Measurements from ENCODE around the gene ZC3H10. TPM values are rescaled to one million over a fixed set of nuclear protein-coding genes. Genes with fewer than 3 reads are reported as not detected.
A peak's percentile ranks its signal among the peaks of the same experiment; 100 is the strongest.
"Not testable (repeated sequence)": the region's sequence is repeated elsewhere in the genome, so short reads cannot be mapped to it uniquely, and the experiment has no call there.

The ZC3H10 gene
- polyA plus RNA-seq, 3 donors = 1.6 to 2.4 (median 1.9) TPM

DNA sequence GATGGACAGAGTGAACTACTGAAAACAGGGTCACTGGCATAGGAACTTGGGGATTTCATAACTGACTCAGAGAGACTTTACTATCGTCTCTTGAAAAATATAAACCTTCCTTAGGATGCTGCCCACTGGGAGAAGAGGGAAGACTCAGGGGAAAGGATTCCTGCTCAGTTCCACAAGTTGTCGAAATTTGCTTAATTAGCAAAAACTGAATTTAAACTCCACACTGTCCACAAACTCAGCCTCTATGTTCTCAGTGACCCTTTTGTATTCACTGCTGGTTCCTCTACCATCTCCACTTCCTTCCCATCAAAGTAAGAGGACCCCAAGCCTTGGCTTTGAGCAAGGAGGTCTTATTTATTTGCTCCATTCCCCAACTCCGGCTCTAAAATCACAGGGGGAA is 27.2 kb downstream of the ZC3H10 start:
- WGBS, 3 donors = 67 to 92% (median 81%) methylated on average over 3 of the region's 3 CpGs
- no peak overlapping the region for H3K27ac ChIP-seq (ENCODE audit: low read depth, low read length)

DNA sequence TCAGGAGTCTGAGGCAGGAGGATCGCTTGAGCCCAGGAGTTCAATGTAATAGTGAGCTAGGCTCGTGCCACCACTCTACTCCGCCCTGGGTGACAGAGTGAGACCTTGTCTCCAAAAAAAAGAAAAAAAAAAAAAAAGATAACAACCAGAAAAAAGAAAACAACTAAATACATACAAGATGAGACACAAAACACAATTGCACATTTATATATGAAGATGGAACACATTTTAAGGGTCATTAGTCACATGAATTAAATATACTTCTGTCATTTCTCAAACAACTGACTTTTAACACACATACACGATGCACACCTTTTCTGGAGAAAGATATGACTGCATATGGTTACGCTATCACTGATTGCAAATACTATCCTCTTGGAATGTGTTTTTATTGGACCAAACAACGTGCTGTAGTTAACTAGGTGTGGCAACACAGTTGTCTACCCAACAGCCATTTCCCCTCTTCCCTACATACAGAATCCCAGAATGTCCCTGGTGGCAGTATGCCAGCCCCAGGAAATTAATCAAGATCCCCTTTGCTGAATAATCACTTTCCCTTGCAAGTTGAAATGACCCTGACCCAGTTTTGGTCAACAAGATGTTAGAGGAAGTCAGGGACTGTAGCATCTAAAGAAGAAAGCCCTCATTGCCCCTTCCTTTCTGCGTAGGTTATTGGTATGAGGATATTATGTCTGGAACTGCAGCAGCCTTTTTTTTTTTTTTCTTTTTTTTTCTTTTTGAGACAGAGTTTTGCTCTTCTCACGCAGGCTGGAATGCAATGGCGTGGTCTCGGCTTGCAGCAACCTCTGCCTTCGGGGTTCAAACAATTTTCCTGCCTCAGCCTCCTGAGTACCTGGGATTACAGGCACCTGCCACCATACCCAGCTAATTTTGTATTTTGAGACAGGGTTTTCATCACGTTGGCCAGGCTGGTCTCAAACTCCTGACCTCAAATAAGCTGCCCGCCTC is 28.7 kb downstream of the ZC3H10 start:
- whole genome bisulfite sequencing, 3 donors = 55 to 61% (median 59%) methylated on average over 13 of the region's 13 CpGs
- H3K27ac ChIP-seq (ENCODE audit: low read depth, low read length) = no peak overlapping the region

DNA sequence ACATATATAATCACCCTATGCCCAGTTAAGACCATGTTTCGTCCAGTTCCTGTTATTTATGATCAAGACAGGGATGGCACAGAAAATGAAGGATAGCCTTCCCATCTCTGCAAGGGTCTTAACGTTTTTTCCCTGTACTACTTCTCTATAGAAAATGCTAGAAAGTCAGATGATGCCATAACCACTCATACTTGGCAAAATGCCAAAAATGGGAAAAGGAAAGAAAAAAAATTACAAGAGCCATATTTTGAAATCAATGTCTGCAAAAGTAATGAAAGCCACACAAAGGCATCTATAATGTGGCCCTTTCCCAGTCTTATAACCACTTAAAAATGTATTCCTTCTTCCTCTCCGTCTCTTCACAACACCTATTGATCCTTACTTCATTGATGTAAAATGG is 32.5 kb downstream of the ZC3H10 start:
- H3K27ac ChIP-seq (ENCODE audit: low read depth, low read length) = no peak overlapping the region
- WGBS, 3 donors = 56 to 59% (median 59%) methylated on average over 3 of the region's 3 CpGs

DNA sequence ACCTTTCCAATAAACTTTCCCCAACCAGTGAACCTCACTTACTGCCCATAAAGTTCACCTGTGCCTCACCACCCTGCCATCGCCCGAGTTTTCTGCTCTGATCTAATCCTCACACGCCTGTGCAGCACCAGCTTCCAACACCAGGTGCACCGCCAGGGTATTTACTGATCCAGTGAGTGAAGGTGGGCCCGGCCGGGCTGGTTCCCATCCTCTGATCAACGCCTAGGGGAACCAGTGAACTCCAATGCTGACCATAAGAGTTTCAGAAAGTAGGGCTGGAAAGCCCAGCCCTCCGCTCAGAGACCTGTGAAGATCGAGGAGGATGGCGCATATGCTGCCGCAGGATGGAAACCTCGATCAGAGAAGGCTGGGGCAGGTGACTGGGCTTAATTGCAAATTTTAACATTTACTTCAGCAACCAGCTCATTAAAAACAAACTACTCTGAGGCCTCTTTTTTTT is 33.6 kb downstream of the ZC3H10 start:
- WGBS, 3 donors = 4 to 15% (median 11%) methylated on average over 12 of the region's 12 CpGs

DNA sequence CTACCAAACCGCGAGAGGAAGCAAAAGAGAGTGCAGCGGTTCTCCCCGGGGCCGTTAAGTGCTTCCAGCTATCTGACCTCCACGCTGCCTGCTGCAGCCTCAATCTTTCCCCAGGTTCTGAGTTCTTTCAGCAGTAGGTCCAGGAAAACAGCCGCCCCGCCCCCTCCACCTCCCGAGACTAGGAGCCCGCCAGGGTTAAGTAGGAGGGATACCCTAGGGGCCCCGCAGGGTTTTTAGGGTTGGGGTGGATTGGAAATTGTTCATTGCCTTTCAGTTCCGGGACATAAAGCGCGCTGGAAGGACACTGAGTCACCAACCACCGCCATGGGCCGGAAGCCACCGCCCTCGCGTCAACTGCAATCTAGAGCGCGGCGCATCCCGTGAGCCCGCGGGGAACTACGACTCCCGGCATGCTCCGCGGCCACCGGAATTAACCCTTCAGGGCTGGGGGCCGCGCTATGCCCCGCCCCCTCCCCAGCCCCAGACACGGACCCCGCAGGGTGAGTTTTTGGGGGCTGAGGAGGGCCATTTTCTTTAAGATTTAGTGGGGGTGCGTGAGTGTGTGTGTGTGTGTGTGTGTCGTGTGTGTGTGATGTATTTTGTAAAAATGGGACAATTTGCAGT is 34.2 kb downstream of the ZC3H10 start, which contains the start of gene MYL6B:
Gene MYL6B (plus strand): TSS at position 456 of the 624 bp plus-strand sequence. CDS start 1,332 bp downstream, outside the sequence.
- WGBS, 3 donors = 0 to 1% (median 0%) methylated on average over 34 to 37 of the region's 37 CpGs
- H3K27ac ChIP-seq (ENCODE audit: low read depth, low read length) = peak within 1 kb of the TSS; percentile 82

More for the DNA sequence above, 33.6 kb downstream of the ZC3H10 start:
- H3K27ac ChIP-seq (ENCODE audit: low read depth, low read length) = peak overlapping the region; percentile 82

DNA sequence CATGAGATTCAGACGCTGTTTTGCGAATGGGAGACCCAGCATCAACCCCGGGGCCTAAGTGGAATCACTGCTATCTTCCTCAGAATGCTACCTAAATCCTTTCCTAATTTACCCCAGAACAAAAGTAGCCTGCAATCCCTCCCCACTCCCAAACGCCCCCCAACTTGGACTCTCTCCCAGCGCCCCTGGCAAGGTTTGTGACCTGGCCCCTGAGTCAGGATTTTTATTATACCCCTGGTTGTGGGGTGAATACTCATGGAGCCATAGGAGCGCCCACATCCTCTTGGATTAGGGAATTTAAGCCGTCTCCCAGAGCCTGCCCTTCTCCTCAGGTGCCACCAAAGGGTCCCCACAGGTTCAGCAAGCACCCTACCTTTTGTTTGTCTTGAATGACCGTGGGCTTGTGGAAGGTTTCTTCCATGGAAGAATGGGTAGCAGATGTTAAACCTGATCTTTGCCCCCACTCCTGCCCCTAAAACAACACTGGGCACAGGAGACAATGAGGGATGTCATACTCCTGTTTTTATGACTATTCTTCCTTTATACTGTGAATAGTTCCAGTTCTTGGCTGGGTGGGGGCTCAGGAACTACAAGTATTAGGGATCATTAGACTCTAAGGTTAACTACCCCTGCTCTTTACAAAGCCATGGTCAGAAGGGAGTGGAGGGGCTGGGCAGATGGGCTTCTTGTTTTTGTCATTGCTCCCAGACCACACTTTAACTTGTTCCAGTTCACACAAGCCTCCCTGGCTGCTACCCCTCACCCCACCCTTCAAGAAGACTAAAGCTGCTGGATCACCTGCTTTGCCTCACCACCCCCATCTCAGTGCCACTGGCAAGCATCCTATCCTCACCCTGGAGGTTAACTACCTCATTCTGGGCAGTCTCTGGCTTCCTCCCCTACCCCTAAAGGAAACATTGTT is 35.0 kb downstream of the ZC3H10 start:
- H3K27ac ChIP-seq (ENCODE audit: low read depth, low read length) = no peak overlapping the region
- 13 to 17% (median 16%) methylated on average over 8 of the region's 8 CpGs for WGBS, 3 donors

DNA sequence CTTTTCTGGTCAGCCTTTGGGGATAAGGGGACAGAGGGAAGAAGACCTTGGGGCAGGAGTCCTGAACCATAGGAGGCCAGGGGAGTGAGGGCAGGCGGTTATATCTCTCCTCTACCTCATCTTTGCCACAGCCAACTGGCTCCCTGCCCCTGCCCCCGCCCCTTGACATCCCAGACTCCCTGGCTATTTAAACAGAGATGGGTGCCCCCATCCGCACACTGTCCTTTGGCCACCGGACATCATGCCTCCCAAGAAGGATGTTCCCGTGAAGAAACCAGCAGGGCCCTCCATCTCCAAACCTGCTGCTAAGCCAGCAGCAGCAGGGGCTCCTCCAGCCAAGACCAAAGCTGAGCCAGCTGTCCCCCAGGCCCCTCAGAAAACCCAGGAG is 35.6 kb downstream of the ZC3H10 start:
- no peak overlapping the region for H3K27ac ChIP-seq (ENCODE audit: low read depth, low read length)
- WGBS, 3 donors = 83 to 88% (median 85%) methylated on average over 5 of the region's 5 CpGs

DNA sequence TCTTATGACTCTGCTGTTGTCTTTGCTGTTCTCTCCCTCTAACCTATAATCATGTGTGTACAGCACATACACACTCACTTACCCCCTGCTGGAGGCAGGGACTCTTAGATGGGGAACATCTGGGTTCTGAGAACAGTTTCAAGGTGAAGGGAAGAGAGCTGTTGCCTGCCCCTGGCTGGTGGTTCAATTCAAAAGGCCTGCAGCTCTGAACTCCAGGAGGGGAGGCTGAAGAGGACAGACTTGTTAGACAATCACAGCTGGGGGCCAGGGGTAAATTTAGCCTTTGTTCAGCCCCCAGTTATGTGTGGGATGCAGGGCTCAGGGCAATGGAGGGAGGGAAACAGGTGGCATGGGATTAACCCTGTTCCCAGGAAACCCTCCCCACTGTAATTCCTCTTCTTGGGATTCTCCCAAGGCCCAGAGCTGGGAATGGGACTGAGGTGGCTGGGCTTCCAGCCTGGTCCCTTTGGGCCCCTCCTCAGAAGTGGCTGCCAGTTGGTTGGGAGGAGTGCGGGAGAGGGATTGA is 36.2 kb downstream of the ZC3H10 start:
- 81 to 100% (median 100%) methylated on average over 1 of the region's 1 CpG for WGBS, 3 donors
- no peak overlapping the region for H3K27ac ChIP-seq (ENCODE audit: low read depth, low read length)

DNA sequence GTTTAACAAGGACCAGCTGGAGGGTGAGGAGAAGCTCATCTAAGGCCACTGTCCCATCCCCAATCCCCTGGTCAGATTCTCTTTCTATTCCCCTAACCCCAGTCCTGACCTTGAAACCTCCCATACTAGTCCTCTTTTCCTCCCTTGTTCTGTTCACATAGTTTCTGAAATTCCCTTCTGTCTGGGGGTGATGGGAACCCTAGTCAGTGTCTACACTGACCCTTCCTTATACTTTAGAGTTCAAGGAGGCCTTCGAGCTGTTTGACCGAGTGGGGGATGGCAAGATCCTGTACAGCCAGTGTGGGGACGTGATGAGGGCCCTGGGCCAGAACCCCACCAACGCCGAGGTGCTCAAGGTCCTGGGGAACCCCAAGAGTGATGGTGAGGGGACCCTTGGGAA is 36.8 kb downstream of the ZC3H10 start:
- 88 to 94% (median 92%) methylated on average over 5 of the region's 5 CpGs for WGBS, 3 donors
- no peak overlapping the region for H3K27ac ChIP-seq (ENCODE audit: low read depth, low read length)

DNA sequence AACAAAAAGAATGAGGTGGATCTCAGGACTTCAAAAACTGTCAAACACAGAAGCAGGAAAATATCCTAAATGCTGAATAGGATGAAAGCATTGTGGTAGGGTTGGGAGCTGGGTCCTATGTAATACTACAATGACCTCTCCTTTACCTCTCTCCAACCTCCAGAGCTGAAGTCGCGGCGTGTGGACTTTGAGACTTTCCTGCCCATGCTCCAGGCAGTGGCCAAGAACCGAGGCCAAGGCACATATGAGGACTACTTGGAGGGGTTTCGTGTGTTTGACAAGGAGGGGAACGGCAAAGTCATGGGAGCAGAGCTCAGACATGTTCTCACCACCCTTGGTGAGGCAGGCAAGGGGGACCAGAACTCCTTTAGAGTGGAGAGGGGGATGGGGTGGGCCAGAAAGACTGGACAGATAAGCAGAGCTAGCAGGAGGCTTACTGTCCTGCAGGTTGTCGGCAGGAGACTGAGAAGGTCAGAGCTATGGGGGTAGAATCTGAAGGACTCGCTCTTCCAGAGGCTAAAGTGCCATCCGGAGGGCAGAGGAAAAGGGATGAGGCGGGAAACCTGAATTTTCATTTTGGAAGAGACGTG is 37.3 kb downstream of the ZC3H10 start:
- WGBS, 3 donors = 61 to 92% (median 90%) methylated on average over 11 of the region's 11 CpGs

DNA sequence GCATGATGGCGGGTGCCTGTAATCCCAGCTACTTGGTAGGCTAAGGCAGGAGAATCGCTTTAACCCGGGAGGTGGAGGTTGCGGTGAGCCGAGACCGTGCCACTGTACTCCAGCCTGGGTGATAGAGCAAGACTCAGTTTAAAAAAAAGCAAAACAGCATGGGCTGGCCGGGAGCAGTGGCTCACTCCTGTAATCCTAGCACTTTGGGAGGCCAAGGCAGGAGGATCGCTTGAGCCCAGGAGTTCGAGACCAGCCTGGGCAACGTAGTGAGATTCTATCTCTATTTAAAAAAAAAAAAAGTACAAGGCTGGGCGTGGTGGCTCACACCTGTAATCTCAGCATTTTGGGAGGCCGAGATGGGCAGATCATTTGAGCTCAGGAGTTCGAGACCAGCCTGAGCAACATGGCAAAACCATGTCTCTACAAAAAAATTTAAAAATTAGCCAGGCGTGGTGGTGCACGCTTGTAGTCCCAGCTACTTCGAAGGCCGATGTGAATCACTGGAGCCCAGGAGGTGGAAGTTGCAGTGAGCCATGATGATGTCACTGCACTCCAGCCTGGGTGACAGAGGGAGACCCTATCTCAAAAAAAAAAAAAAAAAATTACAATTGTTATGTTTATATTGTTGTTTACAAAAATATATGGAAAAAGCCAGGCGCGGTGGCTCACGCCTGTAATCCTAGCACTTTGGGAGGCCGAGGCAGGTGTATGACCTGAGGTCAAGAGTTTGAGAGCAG is 38.6 kb downstream of the ZC3H10 start:
- 90 to 93% (median 91%) methylated on average over 21 of the region's 21 CpGs for WGBS, 3 donors

More for the DNA sequence above, 37.3 kb downstream of the ZC3H10 start:
- no peak overlapping the region for H3K27ac ChIP-seq (ENCODE audit: low read depth, low read length)

DNA sequence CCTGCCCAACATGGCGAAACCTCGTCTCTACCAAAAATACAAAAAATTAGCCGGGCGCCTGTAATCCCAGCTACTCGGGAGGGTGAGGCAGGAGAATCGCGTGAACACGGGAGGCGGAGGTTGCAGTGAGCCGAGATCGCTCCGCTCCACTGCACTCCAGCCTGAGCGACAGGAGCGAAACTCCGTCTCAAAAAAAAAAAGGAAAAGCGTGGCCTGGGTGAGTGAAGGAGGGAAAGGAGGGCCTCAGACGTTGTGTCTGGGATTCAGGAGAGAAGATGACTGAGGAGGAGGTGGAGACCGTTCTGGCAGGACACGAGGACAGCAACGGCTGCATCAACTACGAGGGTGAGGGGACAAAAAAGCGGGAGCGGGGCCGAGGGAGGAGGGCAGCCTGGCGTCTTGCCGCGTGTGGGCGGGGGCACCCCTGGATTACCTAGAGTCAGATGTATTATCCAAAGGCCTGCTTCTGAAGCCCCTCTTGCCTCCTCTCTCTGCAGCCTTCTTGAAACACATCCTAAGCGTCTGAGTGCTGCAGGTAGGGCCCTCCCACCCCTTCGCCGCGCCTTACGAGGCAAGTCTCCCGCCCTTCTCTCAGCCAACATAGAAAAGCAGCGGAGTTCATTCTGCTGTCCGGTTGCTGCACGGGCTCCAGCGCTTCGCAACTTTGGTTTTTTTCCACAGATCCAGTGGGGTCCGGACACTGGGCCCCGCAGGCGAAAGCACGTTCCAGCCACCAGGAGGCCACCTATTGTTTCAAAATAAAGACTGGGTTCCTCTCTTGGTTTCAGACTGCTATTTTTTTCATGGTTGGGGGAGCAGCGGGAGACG is 39.3 kb downstream of the ZC3H10 start:
- WGBS, 3 donors = 3 to 7% (median 4%) methylated on average over 45 of the region's 45 CpGs
- H3K27ac ChIP-seq (ENCODE audit: low read depth, low read length) = peak overlapping the region; percentile 74

More for the DNA sequence above, 38.6 kb downstream of the ZC3H10 start:
- H3K27ac ChIP-seq (ENCODE audit: low read depth, low read length) = not testable (repeated sequence)

DNA sequence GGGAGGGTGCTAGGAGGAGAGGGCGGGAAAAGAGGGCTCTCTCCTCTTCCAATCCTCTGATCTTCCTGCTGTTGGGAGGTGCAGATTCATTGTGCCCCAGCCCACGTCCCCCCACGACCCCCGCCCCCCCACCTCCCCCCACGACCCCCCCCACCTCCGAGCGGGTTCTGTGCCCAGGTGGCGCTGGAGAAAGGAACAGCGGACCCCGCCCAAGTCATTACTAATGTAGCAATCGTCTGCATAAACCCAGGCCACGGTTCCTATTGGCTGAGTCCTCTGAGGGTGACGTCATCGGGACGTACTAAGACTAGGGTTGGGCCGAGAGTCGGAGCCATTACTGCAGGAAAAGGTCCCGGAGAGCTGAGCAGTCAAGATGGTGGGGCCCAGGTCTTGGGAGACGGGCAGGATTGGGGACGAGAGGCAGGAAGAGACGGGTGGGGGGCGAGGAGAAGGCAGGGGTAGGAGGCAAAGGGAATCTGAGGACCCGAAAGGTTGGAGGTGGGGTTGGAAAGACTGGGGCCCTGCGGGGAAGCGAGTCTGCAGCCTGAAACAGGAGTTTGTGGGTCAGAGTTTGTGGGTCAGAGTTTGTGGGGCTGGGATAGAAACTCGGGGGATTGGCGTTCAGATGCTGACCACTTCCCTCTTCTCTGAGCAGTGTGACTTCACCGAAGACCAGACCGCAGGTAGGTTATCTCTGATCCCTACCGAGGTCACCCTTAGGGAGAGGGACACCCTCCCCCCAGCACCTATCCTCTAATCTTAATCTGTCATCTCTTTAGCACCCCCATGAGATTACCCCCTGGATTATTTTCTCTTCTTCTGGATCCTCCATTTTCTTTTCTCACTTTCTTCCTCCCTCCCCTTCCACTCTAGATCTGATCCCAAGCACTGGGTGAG is 40.2 kb downstream of the ZC3H10 start, which contains the start of gene MYL6:
Gene MYL6 (plus strand): TSS at position 331 of the 897 bp plus-strand sequence. CDS start 43 bp downstream, at position 374.
- 0 to 1% (median 0%) methylated on average over 23 to 30 of the region's 30 CpGs for WGBS, 3 donors
- peak within 1 kb of the TSS; percentile 80 for H3K27ac ChIP-seq (ENCODE audit: low read depth, low read length)

DNA sequence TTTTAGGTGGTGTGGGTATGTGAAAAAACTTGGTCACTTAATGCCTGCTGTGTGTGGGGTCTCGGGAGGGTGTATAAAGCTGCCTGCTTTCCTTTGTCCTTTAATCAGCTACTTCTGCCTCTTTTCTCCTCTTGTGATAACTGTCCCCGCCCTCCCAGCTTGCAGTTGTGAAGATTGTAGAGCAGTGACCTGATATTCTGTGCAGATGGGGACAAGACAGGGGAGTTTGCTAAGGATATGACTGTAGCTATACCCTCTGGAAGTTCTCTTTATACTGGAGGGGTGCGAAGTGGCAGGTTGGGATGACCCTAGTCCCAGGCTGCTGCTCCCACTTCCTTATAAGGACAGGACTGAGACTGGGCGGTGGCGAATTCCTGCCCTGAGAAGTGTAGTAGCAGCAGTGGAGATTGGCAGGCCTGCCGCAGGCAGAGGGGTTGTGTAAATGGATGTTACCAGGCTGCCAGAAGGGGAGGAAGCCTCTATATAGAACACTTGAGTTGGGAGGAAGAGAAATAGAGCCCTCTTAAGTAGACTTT is 40.9 kb downstream of the ZC3H10 start:
- 0 to 1% (median 1%) methylated on average over 6 of the region's 6 CpGs for WGBS, 3 donors
- H3K27ac ChIP-seq (ENCODE audit: low read depth, low read length) = peak overlapping the region; percentile 80

Measured in adipose tissue (tissue), 3 donors.